HG02623 (cell line): ENCODE data around the gene SWAP70.
"Not testable (repeated sequence)": the region's sequence is repeated elsewhere in the genome, so short reads cannot be mapped to it uniquely, and the experiment has no call there.

Experiments
- ATAC-seq: cut with Tn5 transposase; IDR thresholded peaks from one replicate; pipeline ENCODE4 v1.9.1; 2021; ENCODE audit warnings: moderate library complexity; ENCODE audit not compliant: unreplicated experiment

Gene SWAP70

DNA sequence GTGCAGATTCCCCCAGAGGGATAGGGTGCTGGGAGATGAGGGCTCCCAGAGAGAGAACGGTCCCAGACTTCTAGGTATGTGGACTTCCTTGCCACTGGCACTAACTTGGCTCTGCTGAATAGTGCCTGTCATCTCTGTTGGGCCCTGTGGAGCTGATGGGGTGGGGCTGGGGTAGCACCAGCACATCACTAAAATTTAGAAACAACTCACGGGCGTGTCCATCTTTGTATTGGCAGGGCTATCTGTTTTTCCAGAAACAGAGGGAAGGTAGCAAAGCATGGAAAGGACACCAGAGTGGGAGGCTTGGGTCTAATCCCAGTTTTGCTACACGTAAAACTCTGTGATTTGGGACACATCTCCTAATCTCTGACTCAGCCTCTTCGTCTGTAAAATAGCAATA is 25.8 kb downstream of the SWAP70 start:
- no peak for ATAC-seq

DNA sequence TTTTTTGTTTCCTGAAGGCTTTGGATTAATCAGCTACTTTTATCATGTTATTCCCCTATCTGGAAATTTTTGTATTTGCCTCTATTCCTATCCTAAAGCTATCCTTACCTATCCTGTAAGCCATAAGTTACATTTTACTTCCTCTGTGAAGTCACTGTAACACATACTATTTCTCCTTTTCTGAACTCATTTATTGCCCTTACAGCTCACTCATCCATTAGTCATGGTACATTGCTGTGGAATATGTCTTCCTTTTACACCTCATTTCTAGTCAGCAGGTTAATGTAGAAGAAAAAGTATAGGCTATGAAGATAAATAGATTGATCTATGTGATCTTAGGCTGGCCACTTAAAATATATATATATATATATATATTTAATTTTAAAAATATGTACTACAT is 28.0 kb downstream of the SWAP70 start:
- ATAC-seq: no peak

DNA sequence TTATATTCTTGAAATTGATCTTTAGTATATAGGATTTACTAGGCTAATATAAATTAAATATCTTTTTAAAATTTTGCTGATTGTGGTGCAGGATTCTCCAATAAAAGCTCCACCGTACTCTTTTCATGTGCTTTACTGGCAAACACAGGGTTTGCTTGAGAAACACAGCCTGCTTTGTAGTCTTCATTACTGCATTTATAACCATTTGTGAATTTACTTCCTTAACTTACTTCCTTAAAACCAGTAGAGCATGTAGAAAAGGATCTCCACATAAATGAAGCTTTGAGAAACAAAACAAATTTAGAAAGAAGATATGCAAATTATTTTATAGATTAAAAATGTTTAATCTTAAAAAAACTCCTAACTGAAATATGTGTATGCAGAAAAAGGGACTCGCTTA is 28.8 kb downstream of the SWAP70 start:
- no peak for ATAC-seq

DNA sequence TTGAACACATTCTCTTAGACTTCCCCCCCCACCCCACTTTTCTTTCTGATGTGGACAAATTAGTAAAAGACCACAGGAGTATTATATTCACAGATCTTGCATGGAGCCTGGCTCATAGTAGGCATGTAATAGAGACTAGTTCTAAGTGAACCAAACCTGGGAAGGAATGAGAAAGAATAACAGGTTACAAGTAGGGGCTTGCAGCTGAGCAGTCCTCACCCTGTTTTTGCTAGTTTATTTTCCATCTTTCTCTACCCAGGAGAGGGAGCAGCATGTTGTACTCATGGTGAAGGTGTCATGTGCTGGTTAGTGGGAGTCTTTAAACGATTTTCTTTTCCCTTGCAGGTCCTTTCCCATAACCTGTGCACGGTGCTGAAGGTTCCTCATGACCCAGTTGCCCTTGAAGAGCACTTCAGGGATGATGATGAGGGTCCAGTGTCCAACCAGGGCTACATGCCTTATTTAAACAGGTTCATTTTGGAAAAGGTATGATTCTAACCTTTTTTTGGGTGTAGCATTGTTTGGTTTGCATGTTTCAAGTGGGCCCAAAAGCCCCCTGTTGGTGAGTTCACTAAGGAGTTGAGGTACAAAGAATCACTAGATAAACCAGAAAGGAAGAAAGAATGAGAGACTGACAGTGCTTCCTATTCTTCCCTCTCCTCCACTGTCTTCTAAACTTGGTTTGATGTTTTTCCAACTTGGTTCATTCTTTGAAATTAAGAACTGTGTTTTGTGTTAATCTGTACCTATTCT is 30.1 kb downstream of the SWAP70 start:
- no peak for ATAC-seq

DNA sequence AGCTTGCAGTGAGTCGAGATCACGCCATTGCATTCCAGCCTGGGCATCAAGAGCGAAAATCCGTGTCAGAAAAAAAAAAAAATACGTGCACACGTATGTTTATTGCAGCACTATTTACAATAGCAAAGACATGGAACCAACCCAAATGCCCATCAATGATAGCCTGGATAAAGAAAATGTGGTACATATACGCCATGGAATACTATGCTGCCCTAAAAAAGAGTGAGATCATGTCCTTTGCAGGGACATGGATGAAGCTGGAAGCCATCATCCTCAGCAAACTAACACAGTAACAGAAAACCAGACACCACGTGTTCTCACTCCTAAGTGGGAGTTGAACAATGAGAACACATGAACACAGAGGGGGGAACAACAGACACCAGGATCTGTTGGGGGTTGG is 31.4 kb downstream of the SWAP70 start:
- not testable (repeated sequence) for ATAC-seq

DNA sequence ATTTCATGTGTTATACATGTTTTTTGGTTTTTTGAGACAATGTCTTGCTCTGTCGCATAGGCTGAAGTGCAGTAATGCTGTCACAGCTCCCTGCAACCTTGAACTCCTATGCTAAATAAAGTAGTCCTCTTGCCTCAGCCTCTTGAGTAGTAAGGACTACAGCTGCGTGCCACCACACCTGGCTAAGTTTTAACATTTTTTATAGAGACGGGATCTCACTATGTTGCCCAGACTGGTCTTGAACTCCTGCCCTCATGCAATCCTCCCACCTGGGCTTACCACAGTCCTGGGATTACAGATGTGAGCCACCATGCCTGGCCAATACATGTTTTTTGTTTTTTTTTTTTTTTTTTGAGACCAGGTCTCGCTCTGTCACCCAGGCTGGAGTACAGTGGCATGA is 33.9 kb downstream of the SWAP70 start:
- ATAC-seq: no peak

DNA sequence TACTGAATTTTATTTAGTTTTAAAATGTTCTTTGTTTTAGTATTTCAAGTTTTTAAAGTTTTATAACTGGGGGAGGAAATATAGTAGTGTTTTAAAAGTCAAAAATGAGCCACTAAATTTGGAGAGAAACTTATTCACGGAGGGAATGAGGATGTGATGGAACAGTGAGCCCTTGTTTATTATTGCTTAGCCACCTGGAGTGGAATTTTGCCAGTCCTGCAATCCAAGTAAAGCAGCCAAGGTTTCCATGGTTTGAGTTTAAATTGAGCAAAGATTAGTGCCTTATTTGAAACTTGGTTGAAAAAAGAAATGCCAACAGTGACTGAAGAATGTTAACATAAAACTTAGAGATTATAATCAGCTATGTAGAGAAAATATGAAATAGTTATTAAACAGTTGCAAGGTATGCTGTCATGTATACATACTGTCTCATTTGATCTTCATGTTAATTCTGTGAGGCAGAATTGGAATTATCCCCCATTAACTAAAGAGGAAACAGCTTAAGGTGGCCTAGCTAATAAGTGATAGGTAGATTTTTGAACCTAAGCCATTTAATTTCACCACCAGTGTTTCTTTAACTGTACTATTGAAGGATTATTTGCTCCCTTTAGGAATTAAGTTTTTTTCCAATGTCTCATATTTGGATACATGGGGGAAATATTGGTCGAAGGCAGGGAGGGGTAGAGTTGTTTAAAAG is 36.4 kb downstream of the SWAP70 start:
- ATAC-seq: no peak

DNA sequence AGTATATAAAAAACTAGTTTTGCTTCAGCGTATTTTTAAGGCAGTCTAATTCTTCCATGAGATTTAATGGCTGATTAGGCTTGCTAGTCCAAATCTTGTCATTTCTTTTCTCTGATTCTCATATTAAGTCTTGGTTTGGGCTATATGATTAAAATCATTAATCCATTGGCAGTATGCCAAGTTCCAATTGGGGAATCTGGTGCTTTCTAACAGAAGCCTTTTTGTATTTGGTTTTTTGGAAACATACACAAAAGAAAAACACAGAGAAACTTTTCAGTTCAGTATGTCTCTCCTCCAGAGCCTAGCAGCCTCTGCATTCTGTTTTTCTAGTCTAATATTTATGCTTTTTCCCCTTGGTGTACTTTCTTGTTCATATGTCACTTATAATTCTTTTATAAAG is 37.9 kb downstream of the SWAP70 start:
- ATAC-seq: no peak

DNA sequence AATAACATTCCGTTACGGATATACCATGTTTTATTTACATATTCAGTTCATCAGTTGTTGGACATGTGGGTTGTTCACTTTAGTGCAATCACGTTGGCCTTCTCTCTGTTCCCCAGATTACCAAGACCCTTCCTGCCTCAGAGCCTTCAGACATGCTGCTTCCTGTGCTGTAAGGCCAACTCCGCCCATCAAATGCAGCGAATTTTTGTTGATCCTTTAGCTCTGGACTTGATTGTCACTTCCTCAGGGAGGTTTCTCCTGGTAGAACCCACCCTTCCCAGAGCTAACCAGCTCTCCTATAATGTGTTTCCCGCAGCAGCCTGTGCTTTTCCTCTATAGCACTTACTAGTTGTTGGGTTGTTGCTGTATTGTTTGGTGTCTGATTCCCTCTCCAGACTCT is 39.4 kb downstream of the SWAP70 start:
- no peak for ATAC-seq

DNA sequence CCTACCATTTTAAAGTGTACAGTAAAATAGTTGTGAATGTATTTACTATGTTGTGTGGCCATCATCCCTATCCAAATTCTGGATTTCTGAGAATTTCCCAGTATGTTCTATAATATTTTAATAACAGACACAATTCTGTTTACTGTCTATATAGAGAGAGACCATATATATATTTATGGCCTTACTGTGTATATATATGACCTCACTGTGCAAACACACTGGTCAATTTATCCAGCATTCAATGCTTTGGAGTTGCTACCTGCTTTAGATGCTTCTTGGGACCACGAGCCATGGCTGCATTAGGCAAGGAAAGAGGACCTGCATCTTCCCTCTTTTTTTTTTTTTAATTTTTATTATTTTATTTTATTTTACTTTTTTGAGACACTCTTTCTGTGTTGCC is 40.2 kb downstream of the SWAP70 start:
- ATAC-seq: no peak

DNA sequence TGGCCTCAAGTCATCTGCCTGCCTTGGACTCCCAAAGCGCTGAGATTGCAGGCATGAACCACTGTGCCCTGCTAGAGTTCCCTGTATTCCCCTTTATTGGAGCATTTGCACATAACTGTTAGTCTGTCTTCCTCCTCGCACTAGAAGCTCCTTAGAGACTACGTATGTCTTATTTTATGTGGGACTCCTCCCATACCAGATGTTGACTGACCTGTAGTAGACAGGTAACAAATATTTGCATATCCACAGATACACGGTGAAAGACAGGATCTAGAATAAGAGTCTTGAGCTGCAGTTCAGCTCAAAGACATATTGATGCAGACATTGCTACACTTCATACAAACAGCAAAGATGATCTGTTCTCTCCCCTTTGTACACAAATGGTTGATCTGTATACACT is 40.7 kb downstream of the SWAP70 start:
- no peak for ATAC-seq

DNA sequence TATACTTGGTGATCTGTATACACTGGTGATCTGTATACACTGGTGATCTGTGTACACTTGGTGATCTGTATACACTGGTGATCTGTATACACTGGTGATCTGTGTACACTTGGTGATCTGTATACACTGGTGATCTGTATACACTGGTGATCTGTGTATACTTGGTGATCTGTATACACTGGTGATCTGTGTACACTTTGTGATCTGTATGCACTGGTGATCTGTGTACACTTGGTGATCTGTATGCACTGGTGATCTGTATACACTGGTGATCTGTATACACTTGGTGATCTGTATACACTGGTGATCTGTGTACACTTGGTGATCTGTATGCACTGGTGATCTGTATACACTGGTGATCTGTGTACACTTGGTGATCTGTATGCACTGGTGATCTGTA is 41.5 kb downstream of the SWAP70 start:
- not testable (repeated sequence) for ATAC-seq

DNA sequence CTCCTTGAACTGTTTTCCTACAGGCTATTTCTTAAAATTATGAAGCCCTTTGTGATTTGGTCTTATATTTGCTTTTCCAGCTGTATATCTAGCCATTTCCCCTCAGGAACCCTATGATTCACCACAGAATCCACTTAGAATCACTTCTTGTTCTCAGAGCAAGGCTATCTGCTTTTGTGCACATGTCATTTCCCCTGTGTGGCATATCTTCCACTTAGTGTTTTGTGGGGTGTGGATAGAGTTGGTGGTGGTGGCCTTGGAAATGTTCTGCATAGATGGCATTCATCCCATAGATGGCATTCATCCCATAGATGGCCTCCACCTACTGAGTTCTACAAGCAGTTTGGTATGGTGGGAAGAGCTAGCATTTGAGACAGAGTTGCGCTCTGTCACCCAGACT is 44.7 kb downstream of the SWAP70 start:
- ATAC-seq: no peak

DNA sequence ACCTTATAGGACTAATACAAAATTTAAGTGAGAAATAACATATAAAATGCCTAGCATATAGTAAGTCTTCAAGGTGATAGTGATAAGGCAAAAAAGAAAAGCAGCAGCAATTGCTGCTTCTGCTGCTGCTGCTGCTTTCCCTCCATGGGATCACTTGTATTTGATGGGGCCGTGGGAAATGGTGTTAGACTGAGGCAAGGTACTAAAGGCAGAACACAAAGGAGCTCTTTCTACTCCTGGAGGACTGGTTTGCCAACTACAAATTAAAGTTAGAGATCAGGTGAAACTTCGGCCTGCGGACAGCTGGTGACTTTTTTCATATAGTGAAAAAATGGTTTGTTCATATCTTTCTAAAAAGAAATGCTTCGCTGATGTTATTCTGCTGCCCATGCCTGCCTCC is 46.3 kb downstream of the SWAP70 start:
- ATAC-seq: no peak

DNA sequence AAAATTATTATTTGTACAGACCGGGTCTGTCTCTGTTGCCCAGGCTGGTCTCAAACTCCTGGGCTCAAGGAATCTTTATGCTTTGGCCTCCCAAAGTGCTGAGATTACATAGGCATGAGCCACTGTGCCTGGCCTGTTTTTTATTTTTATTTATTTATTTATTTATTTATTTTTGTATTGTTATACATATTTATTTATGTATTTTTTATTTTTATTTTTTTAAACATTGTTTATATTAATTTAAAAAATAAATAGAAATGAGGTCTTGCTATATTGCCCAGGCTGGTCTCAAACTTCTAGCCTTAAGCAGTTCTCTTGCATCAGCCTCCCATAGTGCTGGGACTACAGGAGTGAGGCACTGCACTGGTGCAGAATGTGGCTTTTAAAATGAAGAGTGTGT is 47.0 kb downstream of the SWAP70 start:
- no peak for ATAC-seq

DNA sequence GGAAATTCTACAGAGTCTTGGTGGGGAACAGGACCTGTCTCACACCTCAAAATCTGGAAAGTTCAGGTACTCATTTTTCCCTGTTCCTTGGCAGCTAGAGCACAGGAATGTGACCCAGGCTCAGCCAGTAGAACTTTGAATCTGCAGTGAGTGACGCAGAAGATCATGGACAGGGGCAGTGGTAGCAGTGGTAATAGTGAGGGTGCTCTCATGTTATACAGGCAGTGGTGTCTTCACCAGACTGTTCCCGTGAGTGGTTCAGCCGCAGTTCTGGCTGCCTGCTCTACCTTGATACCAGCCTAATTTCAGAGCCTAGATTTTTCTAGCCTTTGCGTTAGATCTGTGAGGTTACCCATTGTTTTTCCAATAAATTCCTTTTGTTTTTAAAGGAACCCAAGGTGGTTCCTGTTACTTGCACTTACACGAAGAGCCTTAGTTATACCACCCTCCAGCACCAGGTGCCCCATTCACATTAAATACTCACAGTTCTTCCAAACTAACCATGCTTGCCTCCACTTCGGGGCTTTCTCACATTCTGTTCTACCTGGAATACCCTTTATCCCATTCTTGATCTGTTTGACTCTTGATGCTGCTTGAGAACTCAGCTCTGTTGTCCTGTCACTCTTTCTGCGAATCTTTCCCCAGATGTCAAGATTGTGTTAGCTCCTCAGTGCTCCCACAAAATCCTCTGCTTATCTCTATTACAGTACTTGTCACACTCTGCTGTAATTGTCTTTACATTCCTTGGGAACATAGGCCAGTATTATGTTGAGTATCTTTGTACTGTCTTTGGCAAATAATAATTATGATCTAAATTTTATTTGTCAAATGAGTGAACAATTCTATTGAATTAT is 47.8 kb downstream of the SWAP70 start:
- ATAC-seq: no peak

DNA sequence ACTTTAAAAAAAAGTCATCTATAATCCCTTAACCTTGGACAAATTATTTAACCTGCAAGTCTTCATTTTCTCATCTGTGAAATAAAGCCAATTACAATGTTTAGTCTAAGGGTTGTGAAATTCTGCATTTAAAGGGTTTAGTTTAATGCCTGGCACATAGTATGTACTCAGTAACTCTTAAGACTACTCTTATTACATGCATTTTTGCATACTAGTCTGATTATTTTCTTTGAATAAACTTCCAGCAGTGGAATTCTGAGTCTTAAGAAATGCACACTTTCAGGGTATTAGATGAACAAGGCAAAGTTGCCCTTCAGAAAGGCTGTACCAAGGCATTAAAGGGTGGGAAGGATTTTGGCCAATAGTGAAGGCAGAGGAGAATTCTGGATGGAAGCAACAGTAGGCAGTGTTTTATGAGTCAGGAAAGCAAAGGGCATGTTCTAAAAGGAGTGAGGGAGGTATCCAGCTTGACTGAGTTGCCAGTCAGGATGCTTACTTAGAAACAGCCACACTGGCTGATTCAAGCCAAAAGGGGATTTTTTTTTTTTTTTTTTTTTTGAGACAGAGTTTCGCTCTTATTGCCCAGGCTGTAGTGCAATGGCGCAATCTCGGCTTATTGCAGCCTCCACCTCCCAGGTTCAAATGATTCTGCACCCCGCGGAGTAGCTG is 50.5 kb downstream of the SWAP70 start:
- no peak for ATAC-seq

DNA sequence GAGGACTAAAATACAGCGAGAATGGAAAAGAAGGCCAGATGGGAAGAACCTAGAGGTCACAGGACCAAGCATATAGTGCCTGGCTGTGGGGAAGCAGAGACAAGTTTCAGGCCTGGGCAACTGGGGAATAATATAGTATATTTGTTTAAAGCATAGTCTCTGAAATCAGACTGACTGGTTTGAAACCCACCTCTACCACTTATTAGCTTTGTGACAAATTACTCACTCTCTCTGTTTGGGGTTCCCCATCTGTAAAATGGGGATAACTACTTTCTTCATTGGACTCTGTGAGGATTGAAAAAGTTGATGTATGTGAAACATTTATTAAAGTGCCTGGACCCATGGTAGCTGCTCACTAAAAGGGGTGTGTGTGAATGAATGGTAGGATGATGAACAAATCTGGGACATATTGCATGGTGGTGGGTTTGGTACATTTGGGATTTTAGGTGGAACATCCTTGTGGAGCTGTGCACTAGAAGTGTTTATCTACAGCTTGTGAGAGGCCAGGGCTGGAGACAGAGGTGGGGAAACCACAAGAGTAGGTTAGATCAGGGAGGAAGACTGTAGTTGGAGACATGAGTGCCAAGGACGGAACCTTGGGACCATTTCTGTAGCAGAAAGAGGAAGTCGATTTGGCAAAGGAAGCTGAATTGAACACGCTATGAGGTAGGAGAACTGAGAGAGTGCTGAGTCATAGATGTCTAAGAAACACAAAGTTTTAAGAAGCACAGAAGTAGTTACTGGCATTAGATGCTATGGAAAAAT is 52.6 kb downstream of the SWAP70 start:
- ATAC-seq: peak; percentile 69

DNA sequence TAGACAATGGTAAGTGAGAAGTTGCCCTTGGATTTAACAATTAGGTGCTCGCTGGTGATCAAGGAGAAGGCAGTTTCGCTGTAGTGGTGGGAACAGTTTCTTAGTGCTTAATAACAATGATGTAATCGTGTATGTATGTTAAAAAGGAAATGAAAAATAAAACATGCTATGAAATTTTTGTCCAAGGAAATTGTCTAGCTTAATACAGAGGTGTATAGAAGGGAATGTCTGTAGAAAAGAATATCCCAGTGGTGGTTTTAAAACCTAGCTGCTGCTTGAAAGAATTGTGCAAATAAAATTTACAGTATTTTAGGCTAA is 53.1 kb downstream of the SWAP70 start:
- no peak for ATAC-seq

DNA sequence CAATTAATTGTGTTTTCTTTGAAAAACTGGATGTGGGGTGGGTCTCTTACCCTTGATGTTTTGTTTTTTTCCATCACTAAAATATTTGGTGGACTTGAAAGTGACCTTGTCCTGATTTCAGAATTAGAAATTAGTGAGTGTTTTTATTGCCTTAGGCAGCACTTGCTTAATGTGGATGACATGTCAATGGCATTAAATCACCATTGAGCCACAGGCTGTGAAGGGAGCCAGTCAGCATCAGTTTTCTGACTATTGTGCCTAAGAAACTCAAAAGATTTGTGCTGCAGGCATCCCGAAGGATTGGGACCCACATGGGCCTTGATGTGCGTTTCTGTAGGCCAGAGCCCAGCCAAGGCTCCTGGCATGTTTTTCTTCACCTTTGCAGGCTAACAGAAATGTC is 53.8 kb downstream of the SWAP70 start:
- no peak for ATAC-seq

DNA sequence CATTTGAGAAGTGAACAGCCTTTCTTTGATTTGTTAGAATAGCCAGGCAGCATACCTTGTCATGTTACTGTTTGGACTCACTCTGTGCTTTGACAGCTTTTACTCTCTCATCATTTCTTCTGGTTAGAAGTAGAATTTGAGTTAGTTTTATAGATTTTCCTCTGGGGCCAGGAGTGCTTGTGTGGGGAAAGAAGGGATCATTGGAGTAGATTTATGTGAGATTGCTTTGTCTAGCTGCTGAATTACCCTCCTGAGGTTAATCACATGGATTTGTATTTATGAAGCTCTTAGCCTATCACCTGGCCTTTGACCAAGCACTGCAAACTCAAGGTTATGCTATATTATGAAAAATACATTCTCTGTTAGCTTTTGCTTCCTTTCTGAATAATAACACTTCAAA is 54.3 kb downstream of the SWAP70 start:
- ATAC-seq: no peak
